Measurements from ENCODE around the gene STAB2.
"Not testable (repeated sequence)": the region's sequence is repeated elsewhere in the genome, so short reads cannot be mapped to it uniquely, and the experiment has no call there.

The STAB2 gene

DNA sequence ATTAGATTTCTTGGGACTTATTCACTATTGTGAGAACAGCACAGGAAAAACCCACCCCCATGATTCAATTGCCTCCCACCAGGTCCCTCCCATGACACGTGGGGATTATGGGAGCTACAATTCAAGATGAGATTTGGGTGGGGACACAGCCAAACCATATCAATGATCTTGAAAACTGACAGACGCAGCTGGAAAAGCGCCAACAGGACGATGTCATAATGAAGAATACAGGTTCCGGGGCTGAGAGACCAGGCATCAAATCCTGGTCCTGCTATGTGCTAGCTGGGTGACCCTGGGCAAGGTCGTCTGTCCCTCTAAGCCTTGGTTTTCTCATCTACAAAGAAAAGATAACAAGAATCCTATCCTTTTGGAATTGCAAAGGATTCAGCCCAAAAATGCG lies 222.6 kb downstream of the STAB2 start:
- not testable (repeated sequence) for DNase-seq

DNA sequence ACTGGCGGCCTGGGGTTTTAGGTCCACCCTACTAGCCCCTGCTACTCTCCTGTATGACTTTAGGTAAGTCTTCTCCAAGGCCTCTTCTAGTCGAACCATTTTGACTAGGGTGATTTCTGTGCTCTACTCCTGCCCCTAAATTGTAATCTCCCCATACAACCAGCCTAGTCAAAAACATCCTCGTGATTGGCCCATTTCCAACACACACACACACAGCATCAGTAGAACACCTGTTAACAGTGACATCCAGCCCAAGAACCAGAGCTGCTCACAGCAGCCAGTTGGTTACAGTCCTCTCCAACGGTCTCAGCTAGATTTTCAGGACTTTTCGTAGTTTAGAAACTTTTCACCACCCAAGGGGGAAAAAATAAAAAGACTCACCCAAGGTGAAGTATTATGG lies 223.0 kb downstream of the STAB2 start:
- DNase-seq, result no peak

DNA sequence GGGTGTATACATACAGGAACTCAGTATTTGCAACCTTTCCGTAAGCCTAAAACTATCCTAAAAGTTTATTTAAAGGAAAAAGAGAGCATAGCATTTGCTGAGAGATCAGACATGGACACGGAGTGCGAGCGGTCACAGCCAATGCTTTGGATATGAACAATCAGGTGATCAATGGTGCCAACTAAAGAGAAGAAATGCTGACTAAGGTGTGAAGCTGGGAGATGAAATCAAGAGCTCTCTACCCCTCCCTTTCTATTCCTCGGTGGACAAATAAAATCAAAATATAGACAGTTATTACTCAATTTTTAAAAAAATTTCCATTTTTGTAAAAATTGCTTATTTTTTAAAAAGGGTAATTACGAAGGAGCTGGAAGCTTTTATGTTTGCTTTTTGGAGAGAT lies 224.7 kb downstream of the STAB2 start:
- DNase-seq, result no peak

DNA sequence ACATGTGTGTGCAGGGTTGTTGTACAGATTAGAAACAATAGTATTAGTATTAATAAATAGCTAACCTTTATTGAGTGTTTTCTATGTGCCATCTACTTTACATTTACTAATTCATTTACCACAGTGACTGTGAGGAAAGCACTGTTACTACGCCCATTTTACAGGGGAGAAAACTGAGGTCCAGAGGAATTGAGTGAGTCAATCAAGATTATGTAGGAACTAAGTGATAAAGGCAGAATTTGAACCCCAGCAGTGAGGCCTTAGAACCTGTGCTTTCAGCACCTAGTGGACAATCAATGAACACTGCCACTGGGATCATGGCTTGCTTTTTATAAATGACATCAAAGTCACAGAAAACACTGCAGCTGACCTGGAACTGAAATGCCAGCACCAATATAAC lies 225.7 kb downstream of the STAB2 start:
- no peak for DNase-seq

DNA sequence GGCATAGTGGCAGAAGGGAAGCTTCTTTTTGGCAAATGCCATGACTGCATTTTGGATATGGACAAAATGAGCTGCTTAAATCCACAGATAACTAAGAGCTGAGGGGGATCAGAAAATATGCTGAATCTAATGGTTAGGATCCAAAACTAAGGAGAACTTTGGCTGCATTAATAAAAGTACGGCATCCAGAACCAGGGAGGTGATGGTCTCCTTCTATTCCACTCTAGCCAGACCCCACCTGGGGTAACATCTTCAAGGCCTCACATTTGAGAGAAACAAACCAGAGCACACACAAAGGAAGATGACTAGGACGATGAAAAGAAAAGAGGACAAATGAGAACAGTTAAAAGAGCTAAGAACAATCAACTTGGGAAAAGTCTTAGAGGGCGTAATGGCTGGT lies 226.4 kb downstream of the STAB2 start:
- no peak for DNase-seq

DNA sequence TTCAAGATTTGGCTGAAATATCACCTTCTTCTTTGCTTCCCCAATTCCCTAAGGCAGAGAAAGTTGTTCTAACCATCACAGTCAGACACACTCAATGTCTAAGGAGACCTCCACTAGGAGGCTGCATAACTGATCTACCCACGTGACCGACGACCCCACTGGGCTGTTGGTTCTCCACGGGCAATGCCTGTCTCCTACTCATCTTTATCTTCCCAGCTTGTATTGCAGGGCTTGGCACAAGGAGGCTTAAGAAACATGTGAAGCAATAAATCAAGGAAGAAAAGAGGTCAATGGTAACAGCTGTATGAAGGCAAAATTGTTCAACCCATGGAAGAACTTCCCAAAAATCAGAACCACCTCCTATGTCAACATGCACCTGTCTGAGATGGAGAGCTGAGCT lies 226.9 kb downstream of the STAB2 start:
- DNase-seq, result no peak

DNA sequence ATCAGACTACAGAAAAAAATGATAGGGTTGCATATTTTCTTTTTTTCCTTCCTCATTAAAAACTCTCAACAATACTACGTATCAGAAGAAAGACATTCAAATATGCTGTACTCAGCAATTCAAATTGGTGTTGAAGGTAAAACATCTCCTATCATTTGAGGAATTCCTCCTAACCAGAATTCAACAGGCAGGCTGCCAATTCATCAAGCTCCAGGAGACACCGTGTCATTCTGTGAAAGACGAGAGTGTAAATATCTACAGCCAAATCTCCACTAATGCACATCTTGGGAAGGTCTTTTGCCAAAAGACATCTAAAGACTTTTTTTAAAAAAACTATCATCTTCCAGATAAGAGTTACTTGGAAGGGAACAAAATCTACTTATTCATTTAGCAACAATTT lies 227.4 kb downstream of the STAB2 start:
- no peak for DNase-seq
